ENCODE results near the gene HRH2.

The HRH2 gene

GRCh38 chr5:175675873-175676272, 18.0 kb downstream of the HRH2 start:
- no peak for DNase-seq (ENCODE audit: low read depth in 2 of 2)

GRCh38 chr5:175677571-175677970, 19.7 kb downstream of the HRH2 start:
- no peak for DNase-seq (ENCODE audit: low read depth in 2 of 2)

GRCh38 chr5:175678074-175678473, 20.2 kb downstream of the HRH2 start:
- no peak for DNase-seq (ENCODE audit: low read depth in 2 of 2)

DNA sequence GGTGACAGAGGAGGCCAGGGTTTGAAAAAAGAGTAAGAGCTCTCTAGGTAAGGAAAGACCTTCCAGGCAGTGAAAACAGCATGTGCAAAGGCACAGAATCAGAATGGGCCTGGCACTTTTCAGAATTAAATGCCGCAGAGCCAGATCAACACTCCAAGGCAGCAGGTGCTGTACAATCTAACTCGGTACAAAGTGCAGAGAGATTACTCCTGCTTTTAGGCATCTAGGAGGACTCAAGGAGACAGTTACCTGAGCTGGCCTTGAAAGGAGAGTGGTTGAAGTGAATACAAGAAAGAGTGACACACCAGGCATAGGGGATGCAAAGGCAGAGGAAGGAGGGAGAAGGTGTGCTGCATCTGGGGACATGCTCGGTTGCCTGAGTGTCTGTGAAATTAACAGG, 21.5 kb downstream of the HRH2 start:
- no peak for DNase-seq (ENCODE audit: low read depth in 2 of 2)

- DNase-seq (ENCODE audit: low read depth in 2 of 2) = no peak
Measured at GRCh38 chr5:175680020-175680419, 22.1 kb downstream of the HRH2 start.

DNA sequence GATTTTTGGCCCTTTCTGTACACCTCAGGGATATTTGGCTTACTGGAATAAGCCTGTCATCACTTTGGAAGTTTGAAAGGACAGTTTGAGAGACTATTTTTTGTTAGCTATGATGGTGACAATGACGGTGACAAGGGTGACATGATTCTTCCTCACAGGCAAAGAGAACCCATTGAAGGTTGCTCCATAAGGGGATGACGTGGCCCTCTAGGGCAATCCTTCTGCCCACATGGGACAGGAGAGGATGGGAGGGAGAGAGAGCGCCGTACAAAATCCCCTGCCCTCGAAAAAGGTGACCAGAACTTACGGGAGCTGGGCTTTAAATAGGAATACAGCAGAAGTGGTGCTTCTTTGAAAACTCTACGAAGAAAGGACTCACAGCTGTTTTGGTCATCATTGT, 22.6 kb downstream of the HRH2 start:
- no peak for DNase-seq (ENCODE audit: low read depth in 2 of 2)

DNA sequence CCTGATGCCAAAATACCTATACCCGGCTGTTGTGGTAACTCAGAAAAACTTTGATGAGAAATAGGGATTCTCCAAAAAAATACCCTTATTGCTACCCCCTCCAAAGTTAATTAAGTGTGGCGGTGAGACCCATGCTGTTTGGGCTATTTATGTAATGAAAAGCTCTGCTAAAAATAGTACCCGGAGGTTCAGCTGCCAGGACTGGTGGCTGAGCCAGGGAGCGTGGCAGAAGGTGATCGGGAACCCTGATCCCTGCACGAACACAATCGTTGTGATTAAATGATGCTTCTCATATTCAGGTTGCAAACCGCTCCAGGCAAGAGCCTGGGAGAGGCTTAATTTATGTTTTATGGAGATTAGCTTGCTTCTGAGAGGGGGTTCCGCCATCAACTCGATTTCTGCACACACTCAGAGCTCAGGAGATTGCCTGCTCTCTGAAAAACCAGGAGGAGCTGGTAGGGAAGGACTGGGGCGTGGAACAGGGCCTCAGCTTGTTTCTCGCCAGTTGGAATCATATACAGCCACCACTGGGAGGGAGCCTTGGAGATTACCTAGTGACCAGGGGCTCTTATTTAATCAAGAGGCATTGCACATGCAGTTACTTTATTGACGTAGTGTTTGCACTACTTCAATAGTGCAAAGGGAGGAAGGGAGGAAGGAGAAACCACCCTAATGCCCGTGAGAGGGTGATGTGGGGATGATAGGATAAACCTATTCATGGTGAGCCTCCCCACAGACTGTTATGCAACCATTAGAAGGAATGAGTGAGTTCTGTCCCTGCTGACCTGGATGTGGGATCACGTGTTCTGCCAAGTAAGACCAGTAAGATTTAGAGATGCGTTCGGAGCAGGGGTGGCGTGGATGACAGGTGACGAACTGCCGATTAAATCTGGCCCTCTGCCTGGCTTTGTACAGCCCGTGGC, 23.4 kb downstream of the HRH2 start:
- DNase-seq (ENCODE audit: low read depth in 2 of 2) = no peak

DNA sequence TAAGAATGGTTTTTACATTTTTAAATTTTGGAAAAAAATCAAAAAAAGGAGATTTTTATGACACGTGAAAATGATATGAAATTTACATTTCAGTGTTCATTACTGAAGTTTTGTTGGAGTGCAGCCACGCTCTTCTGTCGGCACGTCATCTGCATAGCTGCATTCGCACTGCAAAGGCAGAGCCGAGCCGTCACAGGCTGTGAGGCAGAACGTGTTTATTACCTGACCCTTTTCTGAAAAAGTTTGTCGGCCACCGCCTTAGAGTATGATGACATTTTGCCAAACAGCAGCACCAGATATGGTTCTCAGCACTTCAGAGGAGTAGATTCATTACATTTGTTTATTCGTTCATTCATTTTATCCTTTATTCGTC, 24.1 kb downstream of the HRH2 start:
- DNase-seq (ENCODE audit: low read depth in 2 of 2) = no peak

DNA sequence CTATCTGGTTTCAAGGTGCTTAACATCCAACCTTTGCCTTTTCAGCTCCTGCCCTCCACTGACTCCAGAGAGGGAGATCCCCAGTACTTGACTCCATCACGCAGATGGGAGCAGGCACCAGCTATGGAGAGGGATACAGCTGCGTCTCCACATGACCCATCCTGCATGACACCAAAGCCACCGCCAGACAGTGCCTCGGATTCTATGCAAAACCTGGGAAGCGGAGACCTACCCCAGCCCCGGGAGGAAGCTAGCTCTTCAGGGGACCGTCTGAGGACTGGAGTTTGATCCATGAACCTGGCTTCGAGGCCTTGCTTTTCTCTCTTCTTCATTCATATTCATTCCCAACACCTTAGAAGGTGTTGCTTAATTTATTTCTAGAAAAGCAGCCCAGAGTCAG, 24.8 kb downstream of the HRH2 start:
- DNase-seq (ENCODE audit: low read depth in 2 of 2) = no peak

- no peak for DNase-seq (ENCODE audit: low read depth in 2 of 2)
Measured at GRCh38 chr5:175683231-175683630, 25.4 kb downstream of the HRH2 start.

DNA sequence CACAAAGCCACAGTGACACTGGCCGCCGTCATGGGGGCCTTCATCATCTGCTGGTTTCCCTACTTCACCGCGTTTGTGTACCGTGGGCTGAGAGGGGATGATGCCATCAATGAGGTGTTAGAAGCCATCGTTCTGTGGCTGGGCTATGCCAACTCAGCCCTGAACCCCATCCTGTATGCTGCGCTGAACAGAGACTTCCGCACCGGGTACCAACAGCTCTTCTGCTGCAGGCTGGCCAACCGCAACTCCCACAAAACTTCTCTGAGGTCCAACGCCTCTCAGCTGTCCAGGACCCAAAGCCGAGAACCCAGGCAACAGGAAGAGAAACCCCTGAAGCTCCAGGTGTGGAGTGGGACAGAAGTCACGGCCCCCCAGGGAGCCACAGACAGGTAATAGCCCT, 26.1 kb downstream of the HRH2 start:
- DNase-seq (ENCODE audit: low read depth in 2 of 2) = no peak

GRCh38 chr5:175684931-175685330, 27.1 kb downstream of the HRH2 start:
- DNase-seq (ENCODE audit: low read depth in 2 of 2) = no peak

DNA sequence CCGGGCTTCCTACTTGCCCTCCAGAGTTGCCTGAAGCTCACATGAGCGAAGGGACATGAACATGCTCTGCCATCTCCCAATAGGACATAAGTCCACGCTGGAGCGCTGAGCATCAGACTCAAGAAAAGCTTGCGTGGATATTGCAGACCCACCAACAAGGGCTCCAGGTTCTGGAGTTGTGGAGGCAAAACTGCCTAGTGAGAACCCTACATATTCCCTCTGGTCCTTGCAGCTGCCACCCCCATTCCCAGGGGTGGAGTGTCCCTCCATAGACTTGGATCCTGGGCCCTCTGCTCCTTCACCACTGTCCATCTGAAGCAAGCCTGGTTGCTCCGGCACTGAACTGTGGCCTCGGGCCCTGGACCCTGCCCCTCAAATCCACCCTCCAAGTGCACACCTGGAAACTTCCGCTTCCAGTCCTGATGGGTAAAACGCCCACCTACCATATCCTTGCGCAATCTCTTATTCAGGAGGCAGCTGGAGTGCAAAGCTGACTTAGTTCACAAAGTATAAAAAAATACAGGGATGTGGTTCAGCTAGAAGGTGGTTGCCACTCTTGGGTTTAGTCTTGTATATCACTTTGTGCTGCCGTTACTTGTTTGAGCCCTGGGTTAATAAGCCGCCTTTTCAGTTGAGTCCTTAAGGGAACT, 28.0 kb downstream of the HRH2 start:
- no peak for DNase-seq (ENCODE audit: low read depth in 2 of 2)

GRCh38 chr5:175686396-175686795, 28.5 kb downstream of the HRH2 start:
- DNase-seq (ENCODE audit: low read depth in 2 of 2) = no peak

DNA sequence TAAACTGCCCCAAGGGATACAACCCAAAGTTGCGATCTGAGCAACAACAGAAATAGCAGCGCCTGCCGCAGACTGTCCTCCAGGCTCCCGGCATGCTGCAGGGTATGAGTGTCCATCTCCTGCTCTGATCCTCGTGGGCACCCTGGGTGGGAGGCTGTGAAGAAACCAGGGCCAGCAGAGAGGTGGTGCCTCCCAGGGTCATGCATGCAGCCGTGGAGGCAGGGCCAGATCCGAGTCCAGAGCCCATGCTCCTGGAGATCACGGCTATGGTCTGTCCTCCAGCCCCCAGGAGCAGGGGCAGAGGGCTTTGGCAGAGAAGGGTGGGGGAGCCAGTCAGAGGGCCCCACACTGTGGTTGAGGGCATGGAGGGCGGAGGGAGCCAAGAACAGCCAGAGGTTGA, 29.0 kb downstream of the HRH2 start:
- DNase-seq (ENCODE audit: low read depth in 2 of 2) = no peak

- no peak for DNase-seq (ENCODE audit: low read depth in 2 of 2)
Measured at GRCh38 chr5:175687231-175687701, 29.4 kb downstream of the HRH2 start.

GRCh38 chr5:175688352-175689146, 30.7 kb downstream of the HRH2 start:
- no peak for DNase-seq (ENCODE audit: low read depth in 2 of 2)

DNA sequence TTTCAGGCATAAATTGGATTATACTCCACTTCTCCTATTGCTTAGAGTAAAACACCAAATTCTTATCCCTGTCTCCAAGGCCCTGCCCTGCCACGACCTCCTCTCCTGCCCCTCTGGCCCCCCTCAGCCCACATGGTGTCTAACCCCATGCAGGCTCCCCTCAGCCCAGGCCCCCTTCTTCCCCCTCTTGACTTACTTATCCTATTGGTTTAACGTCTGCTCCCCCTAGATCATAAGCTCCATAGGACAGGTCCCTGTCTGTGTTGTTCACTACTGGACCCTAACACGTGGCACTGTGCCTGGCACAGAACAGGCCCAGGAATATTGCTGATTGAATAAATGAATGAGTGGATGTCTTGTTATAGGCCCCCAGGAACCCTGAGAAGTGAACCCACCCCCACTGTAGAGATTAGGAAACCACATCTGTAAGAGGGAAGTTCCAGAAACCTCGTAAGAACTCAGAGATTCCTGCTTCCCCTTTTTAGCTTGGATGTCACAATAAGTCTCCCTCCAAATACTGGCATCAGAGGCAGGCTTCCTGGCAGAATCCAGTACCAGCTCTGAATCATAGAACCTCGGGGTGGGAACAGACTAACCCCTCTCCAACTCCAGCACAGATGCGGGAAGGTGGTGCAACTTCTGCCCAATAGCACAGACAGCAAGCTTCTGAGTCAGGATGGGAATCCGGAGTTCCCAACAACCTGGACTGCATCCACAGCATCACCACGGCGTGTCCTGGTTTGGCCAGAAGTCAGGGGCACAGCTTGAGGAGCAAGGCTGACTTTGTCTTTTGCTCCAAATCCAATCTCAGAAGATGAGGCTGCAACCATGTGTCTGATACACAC, 31.5 kb downstream of the HRH2 start:
- no peak for DNase-seq (ENCODE audit: low read depth in 2 of 2)

GRCh38 chr5:175690025-175690424, 32.2 kb downstream of the HRH2 start:
- no peak for DNase-seq (ENCODE audit: low read depth in 2 of 2)

GRCh38 chr5:175690586-175690985, 32.7 kb downstream of the HRH2 start:
- DNase-seq (ENCODE audit: low read depth in 2 of 2) = no peak

GRCh38 chr5:175691761-175692160, 33.9 kb downstream of the HRH2 start:
- no peak for DNase-seq (ENCODE audit: low read depth in 2 of 2)
